GM12878 (cell line): ENCODE measurements around the gene CIB4. TPM values are rescaled to one million over a fixed set of nuclear protein-coding genes. Genes with fewer than 3 reads are reported as not detected.
"Not testable (repeated sequence)": the region's sequence is repeated elsewhere in the genome, so short reads cannot be mapped to it uniquely, and the experiment has no call there.

Source experiments
- ATAC-seq: fragments of 200-7000 bp; cut with Tn5 transposase; 3 replicates; pipeline ENCODE4 v1.9.1; 2020; ENCODE audit warnings: mild to moderate bottlenecking, moderate library complexity
- BruUV-seq: library from RNA; stranded (reverse); fragments of 400-500 nt; replicated peaks from 2 replicates; lab custom pipeline; 2021; lab: Mats Ljungman, UMichigan
- CTCF ChIA-PET: fragments of 300-600 bp; sonication (Branson Sonifier 250); formaldehyde crosslinking; extraction: SDS; loops from one replicate; lab custom pipeline; 2021; ENCODE audit warnings: inconsistent platforms; lab: Yijun Ruan, JAX
- POLR2A ChIA-PET: fragments of 350-600 bp; formaldehyde crosslinking; extraction: SDS; loops from one replicate; lab custom pipeline; 2021; ENCODE audit warnings: inconsistent platforms; lab: Charles Lee
- RAD21 ChIA-PET: fragments of 300-600 bp; sonication (Branson Sonifier 250); formaldehyde crosslinking; loops from one replicate; lab custom pipeline; 2023; ENCODE audit warnings: antibody characterized with exemption; ENCODE audit not compliant: unreplicated experiment; lab: Charles Lee
- SMC1A ChIA-PET: fragments of 300-600 bp; sonication (Branson Sonifier 250); formaldehyde crosslinking; loops from one replicate; lab custom pipeline; 2023; ENCODE audit not compliant: unreplicated experiment, uncharacterized antibody; lab: Charles Lee
- DNase-seq: peaks from one replicate; pipeline ENCODE4 v3.0.0-alpha.2; 2011; ENCODE audit warnings: low read depth, low spot score
- FAIRE-seq: peaks from 3 replicates; lab custom pipeline; 2011; peaks lifted over from hg19 to GRCh38; lab: Jason Lieb, UNC
- H2AFZ ChIP-seq: 2 replicates; pipeline ENCODE4 v1.6.0; 2011; ENCODE audit warnings: low read depth, low read length, control low read depth; ENCODE audit not compliant: control insufficient read depth
- H3K27ac ChIP-seq: 2 replicates; pipeline ENCODE4 v1.5.1; 2011; ENCODE audit warnings: control low read depth; ENCODE audit not compliant: control insufficient read depth, insufficient read depth
- H3K27me3 ChIP-seq, 2 experiments: replicated peaks in 1 of 2; 2 replicates each; pipeline versions ENCODE4 v1.6.0 to v1.6.1; 2011; ENCODE audit warnings: low read length in 1 of 2; ENCODE audit not compliant: control insufficient read depth in 2 of 2, insufficient read depth in 2 of 2
- H3K36me3 ChIP-seq, 2 experiments: 2 replicates each; pipeline ENCODE4 v1.5.1; 2011; ENCODE audit warnings: low read length in 1 of 2; ENCODE audit not compliant: control insufficient read depth in 2 of 2, insufficient read depth in 2 of 2
- H3K4me1 ChIP-seq: 2 replicates; pipeline ENCODE4 v1.6.1; 2011; ENCODE audit warnings: mild to moderate bottlenecking, low read length, moderate library complexity, mixed read lengths; ENCODE audit not compliant: control insufficient read depth, insufficient read depth
- H3K4me2 ChIP-seq: 2 replicates; pipeline ENCODE4 v1.6.0; 2011; ENCODE audit warnings: control low read depth; ENCODE audit not compliant: control insufficient read depth, insufficient read depth
- H3K4me3 ChIP-seq: fragments of 200-600 bp; sonication (generic); 2 replicates; pipeline ENCODE4 v1.5.1; 2016
- H3K79me2 ChIP-seq: 2 replicates; pipeline ENCODE4 v1.6.0; 2011; ENCODE audit warnings: low read length; ENCODE audit not compliant: control insufficient read depth, insufficient read depth
- H3K9ac ChIP-seq: 2 replicates; pipeline ENCODE4 v1.8.0; 2011; ENCODE audit warnings: low read length, control low read depth, mixed read lengths; ENCODE audit not compliant: control insufficient read depth, insufficient read depth
- H3K9me3 ChIP-seq: replicated peaks from 3 replicates; pipeline ENCODE4 v1.5.1; 2011; ENCODE audit warnings: mild to moderate bottlenecking, low read length; ENCODE audit not compliant: control insufficient read depth, insufficient read depth
- H4K20me1 ChIP-seq: 2 replicates; pipeline ENCODE4 v1.6.0; 2011; ENCODE audit not compliant: control insufficient read depth, insufficient read depth
- ATF7 ChIP-seq: fragments of 450-650 bp; IDR thresholded peaks from 2 replicates; pipeline ENCODE4 v1.6.1; 2016; ENCODE audit warnings: low read depth, mild to moderate bottlenecking
- HDAC6 ChIP-seq: fragments of 200-600 bp; sonication (generic); IDR thresholded peaks from one replicate; pipeline ENCODE4 v1.8.0; 2017; ENCODE audit warnings: antibody characterized with exemption; ENCODE audit not compliant: unreplicated experiment
- JUNB ChIP-seq: IDR thresholded peaks from 2 replicates; pipeline ENCODE4 v1.6.1; 2016; ENCODE audit warnings: antibody characterized with exemption, mild to moderate bottlenecking
- ZBTB33 ChIP-seq: fragments of 450-650 bp; IDR thresholded peaks from 2 replicates; pipeline ENCODE4 v1.6.1; 2017; ENCODE audit warnings: mild to moderate bottlenecking
- ZZZ3 ChIP-seq: IDR thresholded peaks from 2 replicates; pipeline ENCODE4 v1.6.1; 2011; ENCODE audit warnings: low read depth; ENCODE audit not compliant: control insufficient read depth, insufficient read length
- WGBS: methylation state at CpG from one replicate; pipeline ENCODE4 v1.1.6; 2016; ENCODE audit warnings: low lambda C conversion rate; ENCODE audit not compliant: insufficient replicate concordance, insufficient coverage; ENCODE audit errors: missing lambda C conversion rate; 5-methylcytosine and 5-hydroxymethylcytosine counted together
- in situ Hi-C: fragments of 300-500 bp; cut with MboI; formaldehyde crosslinking; loops from 9 replicates; pipeline ENCODE4 v1.14.3; 2018; ENCODE audit warnings: mixed read lengths
- intact Hi-C: fragments of 100-400 bp; cut with micrococcal nuclease; formaldehyde crosslinking; loops from one replicate; pipeline ENCODE4 v1.14.2; 2022; ENCODE audit not compliant: unreplicated experiment
- polyA plus RNA-seq, 11 experiments: library from polyadenylated mRNA; depleted of rRNA in 4 of 11; unstranded in 6 of 11; stranded (reverse) in 5 of 11; fragments of >200 nt; fragmentation: Nextera tagmentation in 4 of 11; fragmentation: Illumina TruSeq in 1 of 11; extraction: Ambion mirVana in 4 of 11; extraction: Trizol in 1 of 11; gene quantifications; 1 replicate in 1 of 11; 2 replicates in 10 of 11; pipeline versions ENCODE4 v1.2.1 to v1.2.3, GENCODE V29; 2011 to 2016; ENCODE audit warnings: inconsistent platforms in 2 of 11, missing spikeins in 2 of 11, low read depth in 1 of 11
- total RNA-seq, 4 experiments: library from RNA; depleted of rRNA in 3 of 4; stranded (reverse); fragments of >200 nt in 3 of 4; fragmentation: Illumina TruSeq in 1 of 4; extraction: Trizol in 1 of 4; gene quantifications; 2 replicates each; pipeline versions ENCODE4 v1.2.1 to v1.2.3, GENCODE V29; 2013 to 2021
- TF ChIP-seq, protein P1 (sequence below): fragments of 450-650 bp; IDR thresholded peaks from 2 replicates; pipeline ENCODE4 v1.6.1; 2017; ENCODE audit warnings: low read depth, mild to moderate bottlenecking, moderate library complexity

CIB4 gene
- total and polyA plus RNA-seq, 10 of the 15 experiments (the other 5 are each of a cell fraction or from before 2014, with no cell fraction given), result not detected

GRCh38 chr2:26567534-26567933, 73.6 kb downstream of the CIB4 start (continued):
- TF ChIP-seq, protein P1, sequence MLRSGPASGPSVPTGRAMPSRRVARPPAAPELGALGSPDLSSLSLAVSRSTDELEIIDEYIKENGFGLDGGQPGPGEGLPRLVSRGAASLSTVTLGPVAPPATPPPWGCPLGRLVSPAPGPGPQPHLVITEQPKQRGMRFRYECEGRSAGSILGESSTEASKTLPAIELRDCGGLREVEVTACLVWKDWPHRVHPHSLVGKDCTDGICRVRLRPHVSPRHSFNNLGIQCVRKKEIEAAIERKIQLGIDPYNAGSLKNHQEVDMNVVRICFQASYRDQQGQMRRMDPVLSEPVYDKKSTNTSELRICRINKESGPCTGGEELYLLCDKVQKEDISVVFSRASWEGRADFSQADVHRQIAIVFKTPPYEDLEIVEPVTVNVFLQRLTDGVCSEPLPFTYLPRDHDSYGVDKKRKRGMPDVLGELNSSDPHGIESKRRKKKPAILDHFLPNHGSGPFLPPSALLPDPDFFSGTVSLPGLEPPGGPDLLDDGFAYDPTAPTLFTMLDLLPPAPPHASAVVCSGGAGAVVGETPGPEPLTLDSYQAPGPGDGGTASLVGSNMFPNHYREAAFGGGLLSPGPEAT, result no peak
- TF ChIP-seq, all 136 proteins: peak for 0

DNA sequence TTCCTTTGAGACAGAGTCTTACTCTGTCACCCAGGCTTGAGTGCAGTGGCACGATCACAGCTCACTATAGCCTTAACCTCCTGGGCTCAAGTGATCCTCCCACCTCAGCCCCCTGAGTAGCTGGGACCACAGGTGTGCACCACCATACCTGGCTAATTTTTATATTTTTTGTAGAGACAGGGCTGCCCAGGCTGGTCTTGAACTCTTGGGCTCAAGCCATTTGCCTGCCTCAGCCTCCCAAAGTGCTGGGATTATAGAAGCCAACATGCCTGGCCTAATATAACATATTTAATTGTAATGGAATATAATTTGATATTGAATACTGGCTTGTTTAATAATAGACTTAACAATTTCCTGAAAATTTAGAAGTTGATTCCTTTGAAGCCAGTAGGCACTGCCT, 74.4 kb downstream of the CIB4 start:
- H3K27ac ChIP-seq, H3K9me3 ChIP-seq, H3K4me2 ChIP-seq, ATAC-seq, H3K9ac ChIP-seq, H3K36me3 ChIP-seq, POLR2A ChIA-PET, DNase-seq, H3K4me3 ChIP-seq, intact Hi-C loops, SMC1A ChIA-PET, H3K4me1 ChIP-seq, BruUV-seq, in situ Hi-C loops, FAIRE-seq, H3K79me2 ChIP-seq, RAD21 ChIA-PET, H2AFZ ChIP-seq, H4K20me1 ChIP-seq: not testable (repeated sequence)
- 0% methylated on average over 1 of the region's 1 CpG for WGBS
- H3K27me3 ChIP-seq, result peaks cover 10 to 13% of the 10 kb centered on the region in 2 experiments
- CTCF ChIA-PET, result interaction anchor here (1.2 kb wide), 1 partner anchor 12 kb away, joined by 5 read pairs; no protein-coding TSS in a partner anchor

- in situ Hi-C loops, result no loop called here
Observed at GRCh38 chr2:26566081-26566375, 75.1 kb downstream of the CIB4 start.

More at GRCh38 chr2:26566081-26566375, 75.1 kb downstream of the CIB4 start:
- H4K20me1 ChIP-seq, result no peaks in the 10 kb centered on the region
- RAD21 ChIA-PET, result no interaction called here
- H3K4me3 ChIP-seq, result no peak overlapping the region
- H2AFZ ChIP-seq, result no peak overlapping the region
- H3K36me3 ChIP-seq, result no peaks in the 10 kb centered on the region
- no peak overlapping the region for H3K27ac ChIP-seq
- H3K4me2 ChIP-seq, result no peak overlapping the region
- TF ChIP-seq HDAC6 (no peak), JUNB (no peak), ATF7 (no peak), ZZZ3 (no peak), ZBTB33 (no peak)
- POLR2A ChIA-PET, result no interaction called here
- ATAC-seq, result no peak
- WGBS, result 10% methylated on average over 6 of the region's 6 CpGs
- SMC1A ChIA-PET, result no interaction called here
- H3K4me1 ChIP-seq, result no peaks in the 10 kb centered on the region
- CTCF ChIA-PET, result interaction anchor here (1.2 kb wide), 1 partner anchor 12 kb away, joined by 5 read pairs; no protein-coding TSS in a partner anchor
- no TSS peak for BruUV-seq
- no peak overlapping the region for H3K9ac ChIP-seq
- FAIRE-seq, result no peak
- intact Hi-C loops, result no loop called here
- H3K9me3 ChIP-seq, result no peaks in the 10 kb centered on the region
- H3K79me2 ChIP-seq, result no peaks in the 10 kb centered on the region
- H3K27me3 ChIP-seq, result peaks cover 9 to 12% of the 10 kb centered on the region in 2 experiments
- no peak for DNase-seq
